Measurements from ENCODE around the gene MED12L. TPM values are rescaled to one million over a fixed set of nuclear protein-coding genes. Genes with fewer than 3 reads are reported as not detected.

Gene MED12L
- total and polyA plus RNA-seq, 9 donors, result 2.6 to 11.7 (median 6.8) TPM

- no peaks in the 10 kb centered on the region for H3K36me3 ChIP-seq (ENCODE audit: control insufficient read depth, insufficient read depth, low read length)
- DNase-seq, result no peak
- H3K4me1 ChIP-seq (ENCODE audit: control insufficient read depth, insufficient read depth, low read length), result no peaks in the 10 kb centered on the region
- H3K27ac ChIP-seq (ENCODE audit: low read length), result no peak overlapping the region
- WGBS (ENCODE audit: insufficient coverage), result 100% methylated on average over 1 of the region's 4 CpGs
- no peak overlapping the region for H3K4me3 ChIP-seq (ENCODE audit: low read length)
- no peaks in the 10 kb centered on the region for H3K27me3 ChIP-seq (ENCODE audit: control insufficient read depth, insufficient read depth, low read length)
- H3K9me3 ChIP-seq (replicated peaks; ENCODE audit: control insufficient read depth, low read depth, low read length), result no peaks in the 10 kb centered on the region
Observed at GRCh38 chr3:151152455-151153079, 67.1 kb downstream of the MED12L start.

- no peak for DNase-seq
- H3K9me3 ChIP-seq (replicated peaks; ENCODE audit: control insufficient read depth, low read depth, low read length), result no peaks in the 10 kb centered on the region
- no peak overlapping the region for H3K27ac ChIP-seq (ENCODE audit: low read length)
- no peaks in the 10 kb centered on the region for H3K4me1 ChIP-seq (ENCODE audit: control insufficient read depth, insufficient read depth, low read length)
- H3K36me3 ChIP-seq (ENCODE audit: control insufficient read depth, insufficient read depth, low read length), result no peaks in the 10 kb centered on the region
- WGBS (ENCODE audit: insufficient coverage), result no CpG with 5 or more reads among the region's 6 CpGs
- no peak overlapping the region for H3K4me3 ChIP-seq (ENCODE audit: low read length)
- no peaks in the 10 kb centered on the region for H3K27me3 ChIP-seq (ENCODE audit: control insufficient read depth, insufficient read depth, low read length)
Observed at GRCh38 chr3:151154566-151154965, 69.1 kb downstream of the MED12L start.

- Histone ChIP-seq H3K4me3 (ENCODE audit: low read length) (no peak overlapping the region), H3K4me1 (ENCODE audit: control insufficient read depth, insufficient read depth, low read length) (no peaks in the 10 kb centered on the region), H3K9me3 (replicated peaks; ENCODE audit: control insufficient read depth, low read depth, low read length) (no peaks in the 10 kb centered on the region), H3K27me3 (ENCODE audit: control insufficient read depth, insufficient read depth, low read length) (no peaks in the 10 kb centered on the region), H3K36me3 (ENCODE audit: control insufficient read depth, insufficient read depth, low read length) (no peaks in the 10 kb centered on the region), H3K27ac (ENCODE audit: low read length) (no peak overlapping the region)
- no peak for DNase-seq
- WGBS (ENCODE audit: insufficient coverage), result 86% methylated on average over 2 of the region's 8 CpGs
Observed at GRCh38 chr3:151155409-151156128, 70.1 kb downstream of the MED12L start.

- Histone ChIP-seq H3K4me3 (ENCODE audit: low read length) (no peak overlapping the region), H3K27me3 (ENCODE audit: control insufficient read depth, insufficient read depth, low read length) (no peaks in the 10 kb centered on the region), H3K4me1 (ENCODE audit: control insufficient read depth, insufficient read depth, low read length) (no peaks in the 10 kb centered on the region), H3K27ac (ENCODE audit: low read length) (no peak overlapping the region), H3K9me3 (replicated peaks; ENCODE audit: control insufficient read depth, low read depth, low read length) (no peaks in the 10 kb centered on the region), H3K36me3 (ENCODE audit: control insufficient read depth, insufficient read depth, low read length) (no peaks in the 10 kb centered on the region)
- peak; percentile 50 for DNase-seq
- 0% methylated on average over 2 of the region's 3 CpGs for WGBS (ENCODE audit: insufficient coverage)
Observed at GRCh38 chr3:151156618-151157216, 71.3 kb downstream of the MED12L start.

GRCh38 chr3:151159806-151160205 is 74.3 kb downstream of the MED12L start:
- DNase-seq, result no peak

GRCh38 chr3:151165226-151165625 is 79.8 kb downstream of the MED12L start:
- no peaks in the 10 kb centered on the region for H3K36me3 ChIP-seq (ENCODE audit: control insufficient read depth, insufficient read depth, low read length)
- no peaks in the 10 kb centered on the region for H3K9me3 ChIP-seq (replicated peaks; ENCODE audit: control insufficient read depth, low read depth, low read length)
- no peak overlapping the region for H3K27ac ChIP-seq (ENCODE audit: low read length)
- H3K4me3 ChIP-seq (ENCODE audit: low read length), result no peak overlapping the region
- H3K27me3 ChIP-seq (ENCODE audit: control insufficient read depth, insufficient read depth, low read length), result no peaks in the 10 kb centered on the region
- H3K4me1 ChIP-seq (ENCODE audit: control insufficient read depth, insufficient read depth, low read length), result peaks cover 4% of the 10 kb centered on the region
- DNase-seq, result no peak
- WGBS (ENCODE audit: insufficient coverage), result 70% methylated on average over 6 of the region's 7 CpGs

More at GRCh38 chr3:151159806-151160205, 74.3 kb downstream of the MED12L start:
- Histone ChIP-seq H3K4me3 (ENCODE audit: low read length) (no peak overlapping the region), H3K27ac (ENCODE audit: low read length) (no peak overlapping the region), H3K4me1 (ENCODE audit: control insufficient read depth, insufficient read depth, low read length) (no peaks in the 10 kb centered on the region), H3K36me3 (ENCODE audit: control insufficient read depth, insufficient read depth, low read length) (no peaks in the 10 kb centered on the region), H3K27me3 (ENCODE audit: control insufficient read depth, insufficient read depth, low read length) (no peaks in the 10 kb centered on the region), H3K9me3 (replicated peaks; ENCODE audit: control insufficient read depth, low read depth, low read length) (no peaks in the 10 kb centered on the region)
- WGBS (ENCODE audit: insufficient coverage), result 88% methylated on average over 10 of the region's 10 CpGs

- no peak overlapping the region for H3K4me3 ChIP-seq (ENCODE audit: low read length)
- no peaks in the 10 kb centered on the region for H3K27me3 ChIP-seq (ENCODE audit: control insufficient read depth, insufficient read depth, low read length)
- 92% methylated on average over 2 of the region's 3 CpGs for WGBS (ENCODE audit: insufficient coverage)
- H3K36me3 ChIP-seq (ENCODE audit: control insufficient read depth, insufficient read depth, low read length), result no peaks in the 10 kb centered on the region
- peaks cover 9% of the 10 kb centered on the region for H3K4me1 ChIP-seq (ENCODE audit: control insufficient read depth, insufficient read depth, low read length)
- no peaks in the 10 kb centered on the region for H3K9me3 ChIP-seq (replicated peaks; ENCODE audit: control insufficient read depth, low read depth, low read length)
- H3K27ac ChIP-seq (ENCODE audit: low read length), result no peak overlapping the region
- no peak for DNase-seq
Observed at GRCh38 chr3:151166161-151166560, 80.7 kb downstream of the MED12L start.

- no peak overlapping the region for H3K27ac ChIP-seq (ENCODE audit: low read length)
- 11% methylated on average over 5 of the region's 7 CpGs for WGBS (ENCODE audit: insufficient coverage)
- H3K9me3 ChIP-seq (replicated peaks; ENCODE audit: control insufficient read depth, low read depth, low read length), result no peaks in the 10 kb centered on the region
- no peaks in the 10 kb centered on the region for H3K36me3 ChIP-seq (ENCODE audit: control insufficient read depth, insufficient read depth, low read length)
- H3K4me1 ChIP-seq (ENCODE audit: control insufficient read depth, insufficient read depth, low read length), result peaks cover 9% of the 10 kb centered on the region
- DNase-seq, result peak; percentile 69
- no peaks in the 10 kb centered on the region for H3K27me3 ChIP-seq (ENCODE audit: control insufficient read depth, insufficient read depth, low read length)
- no peak overlapping the region for H3K4me3 ChIP-seq (ENCODE audit: low read length)
Observed at GRCh38 chr3:151168269-151169094, 83.0 kb downstream of the MED12L start.

- H3K27ac ChIP-seq (ENCODE audit: low read length), result no peak overlapping the region
- H3K36me3 ChIP-seq (ENCODE audit: control insufficient read depth, insufficient read depth, low read length), result no peaks in the 10 kb centered on the region
- peaks cover 9% of the 10 kb centered on the region for H3K4me1 ChIP-seq (ENCODE audit: control insufficient read depth, insufficient read depth, low read length)
- no peak overlapping the region for H3K4me3 ChIP-seq (ENCODE audit: low read length)
- no peaks in the 10 kb centered on the region for H3K9me3 ChIP-seq (replicated peaks; ENCODE audit: control insufficient read depth, low read depth, low read length)
- peak; percentile 38 for DNase-seq
- no peaks in the 10 kb centered on the region for H3K27me3 ChIP-seq (ENCODE audit: control insufficient read depth, insufficient read depth, low read length)
- WGBS (ENCODE audit: insufficient coverage), result 93% methylated on average over 3 of the region's 9 CpGs
Observed at GRCh38 chr3:151169262-151169947, 83.9 kb downstream of the MED12L start.

Data from muscle of leg (tissue), 11 donors.